AML-193 (cell line): Measurements from ENCODE around the gene RFX8.

ENCODE experiments used
- DNase-seq, 2 experiments: peaks; one replicate each; lab custom pipeline; 2025; lab: John Stamatoyannopoulos, UW

The RFX8 gene

DNA sequence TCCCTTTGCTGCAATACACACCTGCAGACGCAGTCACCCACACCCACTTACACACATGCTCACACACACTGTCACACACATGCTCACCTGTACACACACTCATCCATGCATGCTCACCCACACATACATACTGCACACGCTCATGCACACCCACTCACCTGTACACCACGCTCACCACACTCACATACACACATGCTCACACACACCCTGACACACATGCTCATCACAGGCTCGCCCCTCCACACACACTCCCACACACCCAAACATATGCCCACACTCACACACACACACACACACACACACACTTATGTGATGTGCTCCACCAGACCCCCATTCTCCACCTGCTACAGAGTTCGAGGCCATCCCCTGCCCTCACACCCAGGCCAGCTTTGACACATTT lies 64.8 kb downstream of the RFX8 start:
- DNase-seq = no peak

DNA sequence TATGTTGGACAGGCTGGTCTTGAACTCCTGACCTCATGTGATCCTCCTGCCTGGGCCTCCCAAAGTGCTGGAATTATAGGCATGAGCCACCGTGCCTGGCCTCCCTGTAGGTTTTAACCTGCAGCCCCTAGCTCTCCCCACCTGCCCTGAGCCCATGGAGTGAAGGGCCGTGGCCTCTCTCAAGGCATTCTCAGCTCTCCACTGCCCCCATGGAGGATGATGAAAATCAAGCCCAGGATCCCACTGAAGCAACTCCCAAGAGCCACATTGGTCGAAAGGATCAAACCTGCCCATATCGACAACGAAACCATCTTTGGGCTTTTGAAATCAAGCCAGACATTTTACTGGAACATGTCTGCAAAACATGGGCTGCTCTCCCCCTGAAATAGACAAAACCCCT lies 65.2 kb downstream of the RFX8 start:
- no peak for DNase-seq

DNA sequence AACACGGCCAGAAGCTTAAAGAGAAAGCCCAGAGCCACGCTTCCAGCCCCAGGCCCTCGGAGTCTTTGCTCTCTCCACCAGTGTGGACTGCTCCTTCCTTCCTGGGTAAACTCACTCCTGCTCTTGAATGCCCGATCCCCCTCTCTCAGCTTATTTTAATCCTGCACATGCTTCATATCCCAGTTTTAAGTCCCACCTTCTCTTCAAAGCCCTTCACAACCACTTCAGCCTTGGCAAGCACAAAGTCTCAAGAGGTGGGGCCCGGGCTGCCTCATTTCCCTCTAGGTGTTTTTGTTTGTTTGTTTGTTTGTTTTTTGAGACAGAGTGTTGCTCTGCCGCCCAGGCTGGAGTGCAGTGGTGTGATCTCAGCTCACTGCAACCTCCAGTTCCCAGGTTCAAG lies 66.0 kb downstream of the RFX8 start:
- DNase-seq = no peak

DNA sequence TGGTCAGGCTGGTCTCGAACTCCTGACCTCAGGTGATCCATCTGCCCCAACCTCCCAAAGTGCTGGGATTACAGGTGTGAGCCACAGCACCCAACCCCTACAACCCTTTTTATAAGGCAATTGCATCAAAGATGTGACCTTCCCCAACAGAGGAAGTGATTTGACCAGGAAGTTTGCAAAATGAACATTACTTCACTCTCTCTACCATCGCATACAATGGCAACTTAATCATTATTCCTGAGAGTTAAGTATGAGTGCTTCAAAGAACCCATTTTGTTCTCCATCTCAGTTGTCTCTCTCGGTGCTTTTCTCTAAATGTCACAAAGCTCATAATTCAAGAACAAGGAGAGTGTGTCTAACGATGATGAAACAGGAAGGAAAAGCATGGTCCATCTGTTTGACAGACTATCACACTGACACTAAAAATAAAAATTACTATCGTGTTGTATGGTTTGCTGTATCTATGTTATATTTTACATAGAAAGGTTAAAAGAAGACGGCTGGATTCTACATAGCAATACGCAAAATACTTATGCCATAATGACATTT lies 69.5 kb downstream of the RFX8 start:
- peak; percentile 16 to 36 for DNase-seq

DNA sequence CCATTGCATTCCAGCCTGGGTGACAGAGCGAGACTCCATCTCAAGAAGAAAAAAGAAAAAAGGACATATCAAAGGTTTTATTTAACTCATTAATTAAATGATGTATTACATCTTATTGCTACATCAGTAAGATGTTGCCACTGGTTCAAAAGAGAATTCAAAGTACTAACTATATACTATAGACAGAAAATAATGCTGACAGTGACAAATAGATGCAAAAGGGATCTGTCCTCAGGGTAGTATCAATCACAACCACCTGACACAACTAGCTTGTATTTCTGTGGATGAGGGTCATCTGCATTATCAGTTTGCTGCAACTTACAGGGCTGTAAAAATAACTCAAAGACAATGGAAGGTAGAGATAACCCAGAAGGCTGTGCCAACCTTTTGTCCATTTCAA lies 71.2 kb downstream of the RFX8 start:
- DNase-seq = no peak

DNA sequence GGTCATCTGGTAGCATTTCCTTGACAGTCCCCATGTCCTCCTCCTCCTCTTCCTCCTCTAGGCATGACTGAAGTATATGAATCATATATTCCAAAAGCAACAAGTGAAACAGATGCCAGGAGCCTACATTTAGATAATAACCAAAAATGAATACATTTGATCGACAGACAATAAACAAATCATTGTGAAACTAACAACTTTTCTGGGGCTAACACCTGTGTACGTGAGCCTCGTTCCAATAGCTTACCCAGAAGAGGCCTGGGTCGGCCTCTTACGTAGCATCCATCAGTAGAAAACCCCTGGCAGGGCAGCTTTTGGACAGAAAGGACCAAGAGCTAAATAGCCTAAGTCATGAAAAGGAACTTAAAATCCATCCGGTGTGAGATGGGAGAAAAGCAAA lies 72.3 kb downstream of the RFX8 start:
- DNase-seq = no peak

DNA sequence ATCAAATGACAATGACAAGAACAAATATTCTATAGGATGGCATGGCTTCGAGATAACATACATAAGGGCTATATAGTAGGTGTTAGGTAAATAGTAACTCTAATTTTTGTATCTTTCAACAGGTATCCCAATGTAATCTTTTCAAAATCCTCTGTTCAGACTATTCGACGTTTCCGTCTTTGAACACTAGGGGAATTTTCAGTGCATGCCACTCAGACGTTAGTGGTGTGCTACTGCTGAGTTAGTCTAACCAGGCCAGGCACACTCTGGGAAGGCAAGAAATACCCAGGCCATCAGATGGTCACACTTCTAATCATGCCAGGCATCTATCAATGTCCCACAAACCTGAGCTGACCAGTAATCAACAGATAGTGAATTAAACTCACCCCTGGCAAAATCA lies 73.0 kb downstream of the RFX8 start:
- no peak for DNase-seq

DNA sequence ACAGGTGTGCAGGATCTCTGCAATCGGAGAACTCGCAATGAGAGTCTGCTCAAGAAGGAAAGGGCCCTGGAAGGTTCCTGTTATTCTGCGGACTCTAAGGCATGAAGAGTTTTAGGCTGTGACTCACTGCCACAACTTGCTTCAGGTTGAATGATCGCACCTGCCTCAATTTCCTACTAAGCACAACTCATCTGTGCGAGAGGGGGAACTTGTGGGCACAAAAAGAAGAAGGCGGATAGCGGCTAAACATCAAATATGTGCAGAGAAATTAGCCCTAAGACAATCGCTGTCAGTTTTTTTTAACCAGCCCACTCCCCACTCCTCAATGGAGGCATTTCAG lies 73.6 kb downstream of the RFX8 start:
- no peak for DNase-seq

DNA sequence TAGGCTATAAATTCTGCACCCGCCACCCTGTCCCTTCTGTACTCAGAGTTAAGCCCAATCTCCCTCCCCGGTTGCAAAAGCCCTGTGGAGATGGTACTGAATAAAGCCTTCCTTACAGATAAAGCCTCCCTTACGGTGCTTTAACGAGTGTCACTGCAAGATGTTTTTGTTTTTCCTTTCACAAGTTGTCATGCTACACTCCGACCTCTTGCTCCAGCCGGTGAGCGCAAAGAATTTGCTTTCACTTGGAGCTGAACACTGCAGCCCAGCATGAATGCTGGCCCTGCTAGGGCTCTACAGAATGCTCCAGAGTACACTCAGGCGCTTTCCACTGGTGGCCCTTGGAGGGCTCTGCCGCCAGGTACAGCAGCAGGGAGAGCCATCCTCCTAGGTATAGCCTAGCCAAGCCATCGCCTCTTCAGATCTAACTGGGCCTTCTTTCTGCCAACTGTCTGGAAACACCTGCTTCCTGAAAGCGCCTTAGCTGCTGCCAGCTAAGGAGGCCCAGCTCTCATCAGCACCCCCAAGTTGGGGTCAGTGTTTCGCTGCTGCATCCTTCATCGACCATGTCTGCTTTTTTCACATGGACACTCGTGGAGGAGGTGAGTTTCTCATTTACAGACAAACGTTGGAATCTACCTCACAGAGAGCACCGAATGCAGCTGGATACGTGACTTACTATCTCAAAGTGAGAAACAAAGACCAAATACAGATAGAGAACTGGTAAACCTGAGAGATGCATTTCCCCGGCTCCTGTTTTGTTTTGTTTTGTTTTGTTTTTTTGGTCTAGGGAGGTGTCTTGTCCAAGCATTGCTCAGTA lies 74.2 kb downstream of the RFX8 start:
- no peak for DNase-seq

DNA sequence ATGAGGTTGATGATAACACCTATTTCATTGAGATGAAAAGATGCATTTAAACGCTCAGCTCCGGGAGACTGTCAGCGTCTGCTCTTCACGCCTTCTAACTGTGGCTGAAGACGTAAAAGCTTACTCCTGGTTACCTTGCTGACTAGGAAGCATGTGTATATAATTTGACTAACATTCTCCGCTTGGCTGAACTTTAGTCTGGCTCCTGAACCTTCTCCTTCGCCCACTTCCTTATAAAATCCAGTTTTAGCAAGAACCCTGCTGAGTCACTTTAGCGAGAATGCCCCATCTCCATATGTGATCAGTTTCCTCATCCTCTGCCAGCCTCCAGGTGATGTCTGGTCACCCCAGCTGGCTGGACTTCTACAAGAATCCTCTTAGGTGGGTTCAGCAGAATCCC lies 74.9 kb downstream of the RFX8 start:
- no peak for DNase-seq

DNA sequence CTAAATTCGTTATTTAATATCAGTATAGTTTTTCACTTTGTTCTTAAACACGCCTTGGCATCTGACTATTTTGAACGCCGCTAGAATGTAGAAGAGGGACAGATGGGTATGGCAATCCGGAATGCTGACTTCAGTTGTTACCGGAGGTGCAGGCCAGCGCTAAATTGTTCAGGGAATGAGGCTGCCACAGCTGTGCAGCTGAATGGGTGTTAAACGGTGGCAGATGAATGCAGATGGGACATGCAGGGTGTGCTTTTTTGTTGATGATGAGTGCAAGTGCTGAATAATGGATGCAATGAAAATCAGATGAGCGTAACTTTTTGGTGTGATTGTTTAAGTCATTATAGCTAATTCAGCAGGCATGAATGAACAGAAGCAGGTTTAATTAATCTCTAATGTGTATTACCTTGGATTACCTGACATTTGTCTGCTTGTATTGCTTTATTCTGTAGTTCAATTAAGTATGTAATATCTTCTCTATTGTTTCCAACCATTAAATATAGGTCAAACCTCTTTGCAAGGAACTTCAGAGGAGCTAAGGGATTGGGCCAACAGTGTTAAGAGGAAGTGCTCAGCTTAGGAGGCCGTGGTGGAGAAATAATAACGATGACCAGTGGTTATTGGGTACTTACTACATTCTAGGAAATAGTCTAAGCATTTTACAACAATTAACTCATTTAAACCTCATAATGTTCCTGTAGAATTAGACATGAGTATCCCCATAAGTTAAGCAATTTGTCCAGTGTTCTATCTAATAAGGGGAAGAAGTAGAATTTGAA lies 75.7 kb downstream of the RFX8 start:
- DNase-seq = no peak

DNA sequence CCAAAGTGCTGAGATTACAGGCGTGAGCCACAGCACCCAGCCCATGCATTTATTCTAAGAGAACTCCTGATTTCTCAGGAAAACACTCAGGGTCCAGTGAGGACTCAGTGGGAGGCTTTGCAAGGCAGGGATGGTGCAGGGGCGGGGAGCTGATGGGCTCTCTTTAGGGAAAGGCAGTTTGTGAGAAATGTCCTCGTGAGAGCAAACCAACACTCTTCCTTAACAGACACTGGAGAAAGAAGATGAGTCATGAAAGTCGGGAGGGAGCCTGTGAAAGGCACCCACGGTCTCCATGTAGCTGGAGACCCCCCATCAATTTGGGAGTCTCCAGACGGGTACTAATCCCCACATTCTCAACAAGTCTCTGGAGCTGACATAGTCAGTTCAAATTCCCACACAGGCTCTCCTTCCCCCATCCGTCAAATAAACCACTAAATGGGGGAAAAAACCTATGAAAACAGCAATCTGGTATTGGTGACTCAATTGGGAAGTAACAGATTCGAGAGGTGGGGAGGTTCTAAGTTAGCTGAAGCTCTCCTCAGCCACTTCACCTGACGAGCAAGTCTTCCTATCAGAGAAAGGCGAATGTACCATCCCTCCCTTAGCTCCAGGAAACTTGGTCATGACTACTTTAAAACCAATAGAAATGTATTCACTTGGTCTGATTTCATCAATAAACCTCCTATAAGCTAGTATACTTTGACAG lies 76.6 kb downstream of the RFX8 start:
- DNase-seq = no peak

DNA sequence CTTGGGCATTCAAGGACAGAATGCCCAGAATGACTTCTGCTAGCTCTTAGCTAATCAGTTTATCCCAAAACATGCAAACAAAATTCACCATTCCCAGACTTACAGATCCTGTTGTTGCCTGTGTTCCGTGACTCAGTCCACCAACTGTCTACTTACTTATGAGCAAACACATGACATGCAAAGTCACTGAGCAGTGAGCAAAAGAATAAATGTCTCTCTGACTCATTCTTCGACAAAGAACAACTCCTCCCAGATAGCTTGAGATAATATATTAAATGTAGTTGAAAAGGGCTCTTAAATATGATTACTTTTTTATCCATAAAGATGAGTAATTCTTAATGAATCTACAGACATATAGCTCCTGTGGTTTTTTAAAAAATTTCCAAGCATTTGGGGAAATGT lies 78.6 kb downstream of the RFX8 start:
- no peak for DNase-seq

DNA sequence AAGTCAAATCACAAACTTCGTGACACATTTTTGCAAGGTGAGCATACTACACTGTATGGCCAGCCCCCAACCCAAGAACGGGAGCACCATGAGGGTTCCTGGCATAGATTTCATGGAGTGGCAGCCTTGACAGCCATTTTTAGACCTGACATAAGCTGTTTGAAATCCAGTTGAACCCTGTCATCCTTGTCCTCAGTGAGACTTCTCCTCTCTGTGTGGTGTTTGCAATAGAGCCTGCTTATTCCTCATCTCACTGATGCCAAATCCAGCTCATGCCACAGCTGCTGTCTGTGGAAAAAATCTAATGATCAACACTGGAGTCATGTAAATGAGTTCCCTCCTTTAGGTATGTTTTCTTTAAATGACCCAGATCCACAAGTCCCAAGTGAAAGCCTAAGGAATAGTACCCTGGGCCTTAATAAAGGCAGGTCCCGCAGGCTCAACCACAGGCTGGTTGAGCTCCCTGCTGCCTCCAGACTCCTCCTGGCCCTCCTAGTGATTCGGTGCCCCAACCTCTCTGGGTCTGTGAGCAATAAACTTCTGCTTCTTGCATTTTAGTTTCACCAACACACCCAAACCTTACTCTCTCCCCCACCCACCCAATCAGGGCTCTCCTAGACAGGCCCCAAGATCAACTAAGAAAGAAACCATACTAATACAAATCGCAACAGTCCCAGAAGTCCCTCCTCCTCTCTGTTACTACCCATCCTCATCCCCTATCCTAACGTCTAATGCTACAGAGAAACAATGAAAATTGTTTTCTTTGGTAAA lies 79.2 kb downstream of the RFX8 start:
- no peak for DNase-seq

DNA sequence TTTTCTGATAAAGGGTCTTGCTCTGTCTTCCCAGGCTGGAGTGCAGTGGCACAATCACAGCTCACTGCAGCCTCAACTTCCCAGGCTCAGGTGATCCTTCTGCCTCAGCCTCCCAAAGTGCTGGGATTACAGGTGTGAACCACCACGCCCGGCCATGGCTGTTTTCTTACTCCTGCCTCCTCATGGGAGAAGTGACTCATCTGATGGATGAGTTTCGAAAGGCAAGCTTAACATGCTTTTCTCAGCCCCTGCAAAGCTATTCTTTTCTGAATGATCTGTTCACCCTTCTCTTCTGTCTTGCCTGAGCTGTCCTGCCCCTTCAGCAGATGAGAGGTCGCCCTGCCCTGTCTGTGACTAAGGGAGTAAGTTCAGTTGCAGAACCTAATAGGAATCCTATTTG lies 86.7 kb downstream of the RFX8 start:
- DNase-seq = no peak

DNA sequence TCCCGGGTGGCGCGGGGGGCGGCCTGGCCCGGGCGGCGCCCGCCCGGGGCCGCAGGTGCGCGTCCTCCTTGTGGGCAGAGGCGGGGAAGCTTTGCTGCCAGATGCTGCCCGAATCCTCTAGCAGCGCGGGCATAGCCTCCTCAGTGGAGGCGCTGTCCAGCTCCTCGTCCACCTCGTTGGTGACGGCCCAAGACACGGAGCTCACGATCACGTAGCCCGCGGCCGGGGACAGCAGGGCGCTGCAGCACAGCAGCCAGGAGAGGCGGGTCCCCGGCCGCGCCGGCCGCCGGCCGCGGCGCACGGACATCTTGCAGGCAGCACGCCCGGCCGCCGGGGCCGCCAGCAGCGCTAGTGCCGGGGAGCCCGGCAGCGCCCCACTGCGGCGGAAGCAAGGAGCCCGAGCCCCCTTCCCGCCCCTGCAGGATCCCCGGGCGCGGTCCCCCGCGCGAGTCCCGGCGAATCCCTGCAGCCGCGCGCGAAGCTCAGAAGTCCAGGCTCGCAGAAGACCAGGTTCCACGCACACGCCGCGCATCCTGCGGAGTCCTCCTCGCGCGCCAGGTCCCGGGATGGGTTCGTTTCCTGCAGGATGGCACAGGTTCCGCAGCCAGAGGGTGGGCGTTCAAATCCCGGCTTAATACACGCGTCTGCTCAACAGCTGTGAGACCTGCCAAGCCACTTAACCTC lies 87.6 kb downstream of the RFX8 start, which contains the start of gene CREG2:
Gene CREG2 (minus strand): TSS at position 353 of the 684 bp plus-strand sequence. CDS start 46 bp downstream, at position 307.
- DNase-seq = no peak

DNA sequence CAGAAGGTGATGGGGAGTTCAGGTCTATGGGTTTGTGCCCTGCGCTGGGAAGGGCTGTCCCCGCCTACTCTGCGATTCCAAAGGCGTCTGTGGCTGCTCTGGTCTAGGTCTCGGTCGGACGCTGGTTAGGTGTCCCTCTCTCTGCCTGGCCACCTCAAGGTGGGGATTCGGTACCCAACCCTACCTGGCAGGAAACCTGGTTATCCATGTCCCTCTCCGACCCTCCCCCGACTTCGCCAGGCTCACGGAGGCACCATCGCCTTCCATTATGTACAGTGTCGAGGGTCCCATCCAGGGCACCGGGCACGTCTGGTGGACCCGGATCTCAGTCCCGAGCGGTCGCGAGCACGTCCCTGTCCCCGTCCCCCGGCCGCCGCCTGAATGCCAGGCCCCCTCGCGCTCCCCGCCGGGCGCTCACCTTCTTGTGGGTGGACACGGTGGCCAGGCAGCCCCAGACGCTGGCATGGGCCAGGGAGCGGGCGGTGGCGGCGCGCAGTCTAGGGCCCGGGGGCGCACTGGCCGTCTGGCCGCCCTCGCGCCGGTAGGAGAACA lies 88.2 kb downstream of the RFX8 start:
- DNase-seq = no peak

DNA sequence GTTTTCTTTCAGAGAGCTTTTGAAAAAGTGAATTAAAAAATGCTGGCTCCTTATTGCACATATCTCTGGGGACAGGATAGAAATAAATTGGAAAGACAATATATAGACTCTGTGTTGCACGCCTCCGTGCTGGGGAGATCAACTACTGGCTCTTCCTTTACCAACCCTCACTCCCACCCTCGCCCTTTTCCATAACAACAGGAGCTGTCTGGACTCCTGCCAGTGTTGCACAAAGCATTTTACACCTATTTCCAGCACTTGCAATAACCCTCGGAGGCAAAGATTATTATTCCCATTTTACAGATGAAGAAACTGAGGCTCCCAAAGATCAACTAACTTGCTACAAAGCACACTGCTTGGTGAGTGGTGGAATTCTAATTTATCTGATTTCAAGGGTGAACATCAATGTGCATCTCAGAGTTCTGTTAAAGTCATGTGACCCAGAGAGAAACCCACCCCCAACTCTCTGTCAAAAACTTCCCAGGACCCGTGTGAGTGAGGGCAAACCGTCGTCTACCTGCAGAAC lies 91.8 kb downstream of the RFX8 start:
- DNase-seq = no peak

DNA sequence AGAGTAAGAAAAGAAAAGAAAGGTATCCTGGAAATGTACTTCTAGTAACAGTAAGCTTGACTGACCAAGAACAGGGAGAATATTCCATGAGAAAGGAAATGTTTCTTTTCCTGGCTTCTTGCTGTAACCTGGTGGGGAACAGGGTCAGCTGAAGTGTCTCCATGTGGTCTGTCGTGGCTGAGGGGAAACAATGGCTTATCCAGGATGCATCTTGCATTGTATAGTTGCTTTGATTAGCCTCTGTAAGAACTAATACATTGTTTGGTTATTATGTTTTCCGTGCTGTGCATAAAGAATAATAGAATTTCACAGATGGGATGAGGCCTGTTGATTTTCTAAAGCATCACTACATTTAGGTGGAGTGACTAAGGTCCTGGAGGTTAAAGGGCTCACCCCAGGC lies 92.5 kb downstream of the RFX8 start:
- no peak for DNase-seq

DNA sequence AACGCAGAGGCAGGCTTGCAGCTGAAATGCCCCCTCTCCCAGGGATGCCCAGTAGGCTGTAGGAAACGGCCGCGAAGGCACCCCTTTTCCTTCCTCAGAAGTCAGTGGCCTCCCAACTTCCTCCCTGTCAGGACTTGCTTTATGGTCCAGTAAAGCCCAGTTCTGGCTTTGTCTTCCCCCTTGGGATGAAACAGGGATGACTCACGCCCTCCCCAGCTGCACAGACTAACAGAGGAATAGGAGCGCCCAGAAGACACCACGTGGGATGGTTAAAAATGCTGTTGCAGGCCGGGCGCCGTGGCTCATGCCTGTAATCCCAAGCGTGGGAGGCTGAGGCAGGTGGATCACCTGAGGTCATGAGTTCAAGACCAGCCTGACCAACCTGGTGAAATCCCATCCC lies 94.5 kb downstream of the RFX8 start:
- no peak for DNase-seq

DNA sequence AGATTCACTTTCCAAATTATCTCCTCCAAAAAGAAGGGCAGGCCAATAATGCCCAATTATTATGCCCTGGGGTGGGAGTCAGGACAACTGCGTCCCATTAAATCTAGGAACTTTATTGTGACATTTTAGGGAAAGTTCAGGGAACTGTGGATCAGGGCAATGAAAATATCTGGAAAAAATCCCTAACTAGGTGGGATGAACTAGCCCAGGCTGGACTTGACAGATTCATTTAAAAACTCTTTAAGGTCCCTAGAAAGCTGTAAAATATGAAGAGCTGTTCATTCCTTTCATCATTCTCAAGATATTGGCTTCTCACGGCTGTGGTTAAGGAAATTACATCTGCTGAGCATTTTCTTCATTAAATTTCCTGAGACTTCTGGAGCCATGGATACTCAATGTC lies 95.8 kb downstream of the RFX8 start:
- DNase-seq = no peak
